ENCODE results near the gene CDK19. TPM values are rescaled to one million over a fixed set of nuclear protein-coding genes. Genes with fewer than 3 reads are reported as not detected.

Gene CDK19
- total RNA-seq, 1 donor from 2014 or later = 9.1 TPM

DNA sequence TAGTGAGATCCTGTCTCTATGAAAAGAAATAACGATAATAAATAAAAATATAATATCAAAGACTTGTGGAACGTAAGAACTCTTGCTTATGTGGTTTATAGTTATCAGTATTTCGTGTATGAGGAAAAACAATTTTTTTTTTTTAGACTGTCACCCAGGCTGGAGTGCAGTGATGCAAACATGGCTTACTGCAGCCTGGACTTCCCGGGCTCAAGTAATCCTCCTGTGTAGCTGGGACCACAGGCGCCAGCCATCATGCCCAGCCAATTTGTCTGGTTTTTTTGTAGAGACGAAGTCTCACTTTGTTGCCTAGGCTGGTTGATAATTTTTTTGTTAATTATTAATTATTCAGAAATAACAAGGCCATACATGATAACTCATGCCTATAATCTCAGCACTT lies 18.6 kb upstream of the CDK19 start:
- Histone ChIP-seq H3K27me3 (ENCODE audit: low read depth) (no peaks in the 10 kb centered on the region), H3K36me3 (no peaks in the 10 kb centered on the region), H3K27ac (replicated peaks) (no peak overlapping the region), H3K9me3 (replicated peaks) (no peaks in the 10 kb centered on the region), H3K4me3 (no peak overlapping the region), H3K4me1 (no peaks in the 10 kb centered on the region)
- no peak for DNase-seq
- intact Hi-C loops (cut with micrococcal nuclease) = no loop called here
- TF ChIP-seq, protein P1, sequence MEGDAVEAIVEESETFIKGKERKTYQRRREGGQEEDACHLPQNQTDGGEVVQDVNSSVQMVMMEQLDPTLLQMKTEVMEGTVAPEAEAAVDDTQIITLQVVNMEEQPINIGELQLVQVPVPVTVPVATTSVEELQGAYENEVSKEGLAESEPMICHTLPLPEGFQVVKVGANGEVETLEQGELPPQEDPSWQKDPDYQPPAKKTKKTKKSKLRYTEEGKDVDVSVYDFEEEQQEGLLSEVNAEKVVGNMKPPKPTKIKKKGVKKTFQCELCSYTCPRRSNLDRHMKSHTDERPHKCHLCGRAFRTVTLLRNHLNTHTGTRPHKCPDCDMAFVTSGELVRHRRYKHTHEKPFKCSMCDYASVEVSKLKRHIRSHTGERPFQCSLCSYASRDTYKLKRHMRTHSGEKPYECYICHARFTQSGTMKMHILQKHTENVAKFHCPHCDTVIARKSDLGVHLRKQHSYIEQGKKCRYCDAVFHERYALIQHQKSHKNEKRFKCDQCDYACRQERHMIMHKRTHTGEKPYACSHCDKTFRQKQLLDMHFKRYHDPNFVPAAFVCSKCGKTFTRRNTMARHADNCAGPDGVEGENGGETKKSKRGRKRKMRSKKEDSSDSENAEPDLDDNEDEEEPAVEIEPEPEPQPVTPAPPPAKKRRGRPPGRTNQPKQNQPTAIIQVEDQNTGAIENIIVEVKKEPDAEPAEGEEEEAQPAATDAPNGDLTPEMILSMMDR (IDR thresholded peaks at IDR 0.05; ENCODE audit: borderline replicate concordance) = no peak

DNA sequence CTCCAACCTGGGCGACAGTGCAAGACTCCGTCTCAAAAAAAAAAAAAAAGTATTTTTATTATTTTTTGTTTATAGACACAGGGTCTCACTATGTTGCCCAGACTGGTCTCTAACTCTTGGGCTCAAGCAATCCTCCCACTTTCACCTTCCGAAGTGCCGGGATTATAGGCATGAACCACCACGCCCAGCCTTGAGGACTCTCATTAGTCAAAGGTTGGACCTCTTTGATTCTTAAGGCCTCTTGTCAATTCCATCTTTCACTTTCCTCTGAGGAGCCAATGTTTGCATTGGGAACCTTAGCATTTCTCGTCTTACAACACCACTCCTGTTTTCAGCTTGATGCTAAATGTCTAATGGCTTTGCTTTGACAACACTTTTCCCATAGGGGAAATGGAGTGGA lies 16.1 kb upstream of the CDK19 start:
- Histone ChIP-seq H3K27me3 (ENCODE audit: low read depth) (no peaks in the 10 kb centered on the region), H3K4me3 (no peak overlapping the region), H3K4me1 (no peaks in the 10 kb centered on the region), H3K9me3 (replicated peaks) (no peaks in the 10 kb centered on the region), H3K27ac (replicated peaks) (no peak overlapping the region), H3K36me3 (no peaks in the 10 kb centered on the region)
- intact Hi-C loops (cut with micrococcal nuclease) = no loop called here
- DNase-seq = no peak
- TF ChIP-seq, protein P1 (IDR thresholded peaks at IDR 0.05; ENCODE audit: borderline replicate concordance) = no peak

DNA sequence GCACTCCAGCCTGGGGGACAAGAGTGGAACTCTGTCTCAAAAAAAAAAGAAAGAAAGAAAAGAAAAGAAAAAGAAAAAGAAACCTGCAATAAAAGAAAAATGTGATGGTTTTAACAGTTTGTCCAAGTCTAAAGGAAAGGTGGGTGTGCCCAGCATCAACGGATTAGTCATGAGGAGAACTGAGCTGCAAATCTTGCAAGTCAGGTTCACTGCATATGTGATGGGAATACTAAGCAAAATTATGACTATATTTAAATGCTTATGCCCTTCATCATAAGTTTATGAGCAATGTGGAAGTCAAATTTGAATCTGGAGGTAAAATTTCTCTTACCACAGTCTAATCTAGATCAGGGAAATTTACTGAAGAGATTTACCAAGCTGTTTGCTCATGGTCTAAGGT lies 13.1 kb upstream of the CDK19 start:
- no peak for DNase-seq
- peaks cover under 1% of the 10 kb centered on the region for H3K4me1 ChIP-seq
- intact Hi-C loops (cut with micrococcal nuclease) = no loop called here
- no peak overlapping the region for H3K4me3 ChIP-seq
- no peak overlapping the region for H3K27ac ChIP-seq (replicated peaks)
- TF ChIP-seq, protein P1 (IDR thresholded peaks at IDR 0.05; ENCODE audit: borderline replicate concordance) = no peak
- H3K9me3 ChIP-seq (replicated peaks) = no peaks in the 10 kb centered on the region
- H3K36me3 ChIP-seq = no peaks in the 10 kb centered on the region
- H3K27me3 ChIP-seq (ENCODE audit: low read depth) = no peaks in the 10 kb centered on the region

DNA sequence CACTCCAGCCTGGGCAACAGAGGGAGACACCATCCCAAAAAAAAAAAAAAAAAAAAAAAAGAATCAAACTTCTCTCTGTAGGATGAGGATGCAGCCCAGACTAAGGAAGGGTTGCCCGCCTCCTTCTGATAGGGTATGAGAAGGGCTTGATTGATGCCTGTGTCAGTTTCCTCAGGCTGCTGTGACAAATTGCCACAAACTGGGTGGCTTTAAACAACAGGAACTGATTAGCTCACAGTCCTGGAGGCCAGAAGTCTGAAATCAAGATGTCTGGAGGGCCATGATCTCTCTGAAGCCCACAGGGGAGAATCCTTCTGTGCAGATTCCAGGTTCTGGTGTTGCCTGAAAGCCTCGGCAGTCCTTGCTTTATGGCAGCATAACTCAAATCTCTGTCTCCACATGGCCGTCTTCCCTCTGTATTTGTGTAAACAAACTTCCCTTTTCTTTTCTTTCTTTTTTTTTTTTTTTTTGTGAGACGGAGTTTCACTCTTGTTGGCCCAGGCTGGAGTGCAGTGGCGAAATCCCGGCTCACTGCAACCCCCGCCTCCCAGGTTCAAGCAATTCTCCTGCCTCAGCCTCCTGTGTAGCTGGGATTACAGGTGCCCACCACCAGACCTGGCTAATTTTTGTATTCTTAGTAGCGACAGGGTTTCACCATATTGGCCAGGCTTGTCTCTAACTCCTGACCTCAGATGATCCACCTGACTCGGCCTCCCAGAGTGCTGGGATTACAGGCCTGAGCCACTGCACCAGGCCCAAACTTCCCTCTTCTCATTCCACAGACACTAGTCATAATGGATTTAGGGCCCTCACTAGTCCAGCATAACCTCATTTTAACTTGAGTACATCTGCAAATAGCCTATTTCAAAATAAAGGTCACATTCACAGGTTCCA lies 11.2 kb upstream of the CDK19 start:
- H3K4me3 ChIP-seq = no peak overlapping the region
- intact Hi-C loops (cut with micrococcal nuclease) = no loop called here

DNA sequence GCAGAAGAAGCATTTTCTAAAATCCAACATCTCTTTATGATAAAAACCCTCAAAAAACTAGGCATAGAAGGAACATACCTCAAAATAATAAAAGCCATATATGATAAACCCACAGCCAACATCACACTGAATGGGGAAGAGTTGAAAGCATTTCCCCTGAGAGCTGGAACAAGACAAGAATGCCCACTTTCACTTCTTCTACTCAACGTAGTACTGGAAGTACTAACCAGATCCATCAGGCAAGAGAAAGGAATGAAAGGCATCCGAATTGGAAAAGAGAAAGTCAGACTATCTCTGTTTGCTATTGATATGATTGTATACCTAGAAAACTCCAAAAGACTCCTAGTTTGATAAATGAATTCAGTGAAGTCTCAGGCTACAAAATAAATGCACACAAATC lies 7.9 kb upstream of the CDK19 start:
- no peaks in the 10 kb centered on the region for H3K27me3 ChIP-seq (ENCODE audit: low read depth)
- H3K9me3 ChIP-seq (replicated peaks) = no peaks in the 10 kb centered on the region
- TF ChIP-seq, protein P1 (IDR thresholded peaks at IDR 0.05; ENCODE audit: borderline replicate concordance) = no peak
- intact Hi-C loops (cut with micrococcal nuclease) = no loop called here
- no peak overlapping the region for H3K4me3 ChIP-seq
- DNase-seq = no peak
- no peaks in the 10 kb centered on the region for H3K36me3 ChIP-seq
- peaks cover 24% of the 10 kb centered on the region for H3K4me1 ChIP-seq
- no peak overlapping the region for H3K27ac ChIP-seq (replicated peaks)

More for the DNA sequence above, 11.2 kb upstream of the CDK19 start:
- Histone ChIP-seq H3K36me3 (no peaks in the 10 kb centered on the region), H3K9me3 (replicated peaks) (no peaks in the 10 kb centered on the region), H3K27ac (replicated peaks) (peak overlapping the region; percentile 41), H3K4me1 (peaks cover 20% of the 10 kb centered on the region), H3K27me3 (ENCODE audit: low read depth) (no peaks in the 10 kb centered on the region)
- no peak for DNase-seq
- TF ChIP-seq, protein P1 (IDR thresholded peaks at IDR 0.05; ENCODE audit: borderline replicate concordance) = no peak
